Neural progenitor cell (in vitro differentiated cells): ENCODE results near the gene TMEM120B. TPM values are rescaled to one million over a fixed set of nuclear protein-coding genes. Genes with fewer than 3 reads are reported as not detected.
A peak's percentile ranks its signal among the peaks of the same experiment; 100 is the strongest.

ENCODE experiments used
- DNase-seq: peaks from one replicate; pipeline ENCODE4 v3.0.0-alpha.2; 2016; ENCODE audit warnings: low spot score
- H2AFZ ChIP-seq: fragments of 200-600 bp; sonication (generic); replicated peaks from 2 replicates; pipeline ENCODE4 v1.6.1; 2016; ENCODE audit warnings: antibody characterized with exemption
- H3F3A ChIP-seq: fragments of 200-600 bp; sonication (generic); 2 replicates; pipeline ENCODE4 v1.6.1; 2016; ENCODE audit warnings: antibody characterized with exemption, low read depth
- H3K27ac ChIP-seq: fragments of 200-600 bp; sonication (generic); 2 replicates; pipeline ENCODE4 v1.5.1; 2016; ENCODE audit warnings: mild to moderate bottlenecking
- H3K27me3 ChIP-seq: fragments of 200-600 bp; sonication (generic); 2 replicates; pipeline ENCODE4 v1.6.1; 2016; ENCODE audit warnings: mild to moderate bottlenecking, moderate library complexity
- H3K36me3 ChIP-seq: fragments of 200-600 bp; sonication (generic); 2 replicates; pipeline ENCODE4 v1.5.1; 2016
- H3K4me1 ChIP-seq: fragments of 200-600 bp; sonication (generic); 2 replicates; pipeline ENCODE4 v1.6.1; 2016; ENCODE audit warnings: mixed run types
- H3K4me2 ChIP-seq: fragments of 200-600 bp; sonication (generic); 2 replicates; pipeline ENCODE4 v1.6.1; 2016
- H3K4me3 ChIP-seq: fragments of 200-600 bp; sonication (generic); 2 replicates; pipeline ENCODE4 v1.5.1; 2016
- H3K79me2 ChIP-seq: fragments of 200-600 bp; sonication (generic); 2 replicates; pipeline ENCODE4 v1.6.1; 2016; ENCODE audit warnings: low read depth
- H3K9ac ChIP-seq: fragments of 200-600 bp; sonication (generic); 2 replicates; pipeline ENCODE4 v1.6.1; 2016
- H3K9me3 ChIP-seq: fragments of 200-600 bp; sonication (generic); 2 replicates; pipeline ENCODE4 v1.5.1; 2016; ENCODE audit warnings: low read depth
- H4K20me1 ChIP-seq: fragments of 200-600 bp; sonication (generic); 2 replicates; pipeline ENCODE4 v1.6.1; 2016; ENCODE audit warnings: low read depth
- H3K27ac Mint-ChIP-seq: 3 replicates; pipeline ENCODE4 v1.8.0; 2021; ENCODE audit warnings: mixed read lengths
- H3K27me3 Mint-ChIP-seq: 2 replicates; pipeline ENCODE4 v1.8.0; 2022; ENCODE audit warnings: low read depth, mild to moderate bottlenecking, inconsistent platforms, moderate library complexity, mixed read lengths; ENCODE audit not compliant: insufficient read depth
- H3K36me3 Mint-ChIP-seq: 3 replicates; pipeline ENCODE4 v1.8.0; 2021; ENCODE audit warnings: mixed read lengths
- H3K4me1 Mint-ChIP-seq: 3 replicates; pipeline ENCODE4 v1.8.0; 2021; ENCODE audit warnings: mixed read lengths
- H3K4me3 Mint-ChIP-seq: 3 replicates; pipeline ENCODE4 v1.8.0; 2021; ENCODE audit warnings: mild to moderate bottlenecking, moderate library complexity, mixed read lengths
- H3K9me3 Mint-ChIP-seq: 3 replicates; pipeline ENCODE4 v1.8.0; 2020; ENCODE audit warnings: mixed read lengths
- CTCF ChIP-seq: fragments of 200-600 bp; sonication (generic); IDR thresholded peaks from 2 replicates; pipeline ENCODE4 v1.5.1; 2017; ENCODE audit warnings: antibody characterized with exemption, mild to moderate bottlenecking
- EZH2 ChIP-seq: fragments of 200-600 bp; sonication (generic); IDR thresholded peaks from 2 replicates; pipeline ENCODE4 v1.6.1; 2017; ENCODE audit warnings: antibody characterized with exemption, mild to moderate bottlenecking, moderate library complexity
- EZH2phosphoT487 ChIP-seq: fragments of 200-600 bp; sonication (generic); IDR thresholded peaks from 2 replicates; pipeline ENCODE4 v1.6.1; 2017; ENCODE audit warnings: antibody characterized with exemption
- total RNA-seq: library from RNA; depleted of rRNA; stranded (reverse); fragments of >200 nt; gene quantifications from 2 replicates; pipeline ENCODE4 v1.2.3, GENCODE V29; 2015; ENCODE audit warnings: low replicate concordance

TMEM120B gene
- total RNA-seq, 1 donor from 2014 or later: 4.7 TPM

DNA sequence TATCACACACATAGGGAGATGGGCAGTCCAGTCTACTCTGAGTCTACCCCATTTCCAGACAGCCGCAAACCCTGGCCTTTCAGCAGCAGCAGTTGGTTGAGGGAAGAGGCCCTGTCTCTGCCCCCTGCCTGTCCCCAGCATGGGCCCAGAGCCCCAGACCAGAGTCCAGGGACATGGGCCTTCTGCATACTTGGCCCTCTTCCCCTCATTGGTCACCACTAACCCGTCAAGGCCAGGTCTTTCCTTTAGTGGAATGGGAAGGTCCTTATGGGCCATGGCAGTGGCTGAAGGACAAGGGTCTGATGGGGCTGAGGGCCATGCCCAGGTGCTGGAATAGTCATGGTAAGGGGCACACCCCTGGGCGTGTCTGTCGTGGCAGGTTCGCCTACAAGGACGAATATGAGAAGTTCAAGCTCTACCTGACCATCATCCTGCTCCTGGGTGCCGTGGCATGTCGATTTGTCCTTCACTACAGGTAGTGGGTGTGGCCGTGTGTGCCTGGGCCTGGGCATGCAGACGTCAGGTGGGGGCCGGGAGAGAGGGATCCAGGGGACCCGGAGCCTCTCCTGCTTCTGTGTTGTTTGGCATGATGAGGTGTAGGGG, 39.3 kb downstream of the TMEM120B start:
- Histone ChIP-seq H3K4me2 (no peak overlapping the region), H3K79me2 (no peaks in the 10 kb centered on the region), H2AFZ (no peak overlapping the region), H3K36me3 (no peaks in the 10 kb centered on the region), H4K20me1 (no peaks in the 10 kb centered on the region), H3K4me1 (no peaks in the 10 kb centered on the region), H3K9ac (no peak overlapping the region), H3F3A (peaks cover 5% of the 10 kb centered on the region), H3K27me3 (no peaks in the 10 kb centered on the region), H3K27ac (no peak overlapping the region), H3K9me3 (no peaks in the 10 kb centered on the region), H3K4me3 (no peak overlapping the region)
- TF ChIP-seq EZH2 (no peak), CTCF (no peak), EZH2phosphoT487 (no peak)
- Mint-ChIP-seq H3K27me3 (no peaks in the 10 kb centered on the region), H3K27ac (no peak overlapping the region), H3K36me3 (peaks cover 7% of the 10 kb centered on the region), H3K4me3 (no peak overlapping the region), H3K4me1 (peaks cover 11% of the 10 kb centered on the region), H3K9me3 (no peaks in the 10 kb centered on the region)
- DNase-seq: no peak

DNA sequence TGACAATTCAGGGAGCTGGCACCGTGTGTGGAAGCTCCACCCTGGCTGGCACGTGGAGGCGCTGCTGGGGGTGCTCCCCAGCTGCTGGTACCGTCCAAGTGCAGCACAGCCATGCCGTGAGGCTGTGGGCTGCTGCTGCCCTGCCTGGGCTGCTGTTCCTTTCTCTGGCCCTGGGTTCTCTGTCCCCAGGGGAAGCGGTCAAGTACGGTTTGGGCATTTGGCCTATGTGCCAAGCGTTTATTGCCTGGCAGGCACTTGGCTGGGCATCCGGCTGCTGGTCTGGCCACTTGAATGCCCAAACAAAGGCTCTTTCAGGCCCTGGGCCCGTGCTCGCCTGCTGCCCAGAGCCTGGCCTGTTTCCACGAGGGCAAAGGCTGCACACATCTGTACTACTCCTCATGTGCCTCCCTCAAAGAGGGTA, 41.3 kb downstream of the TMEM120B start:
- no peaks in the 10 kb centered on the region for H3K36me3 ChIP-seq
- no peaks in the 10 kb centered on the region for H3K79me2 ChIP-seq
- no peak overlapping the region for H3K4me3 Mint-ChIP-seq
- DNase-seq: no peak
- H2AFZ ChIP-seq: no peak overlapping the region
- H3K36me3 Mint-ChIP-seq: peaks cover 7% of the 10 kb centered on the region
- TF ChIP-seq EZH2: no peak
- TF ChIP-seq EZH2phosphoT487: no peak
- no peak for TF ChIP-seq CTCF
- H3K4me1 Mint-ChIP-seq: peaks cover 4% of the 10 kb centered on the region
- no peaks in the 10 kb centered on the region for H3K9me3 Mint-ChIP-seq
- H3K27me3 Mint-ChIP-seq: no peaks in the 10 kb centered on the region
- no peak overlapping the region for H3K4me3 ChIP-seq
- no peaks in the 10 kb centered on the region for H3K9me3 ChIP-seq
- no peaks in the 10 kb centered on the region for H3K4me1 ChIP-seq
- no peak overlapping the region for H3K4me2 ChIP-seq
- H4K20me1 ChIP-seq: no peaks in the 10 kb centered on the region
- H3K27ac ChIP-seq: no peak overlapping the region
- no peaks in the 10 kb centered on the region for H3F3A ChIP-seq
- no peaks in the 10 kb centered on the region for H3K27me3 ChIP-seq
- H3K9ac ChIP-seq: no peak overlapping the region
- no peak overlapping the region for H3K27ac Mint-ChIP-seq

DNA sequence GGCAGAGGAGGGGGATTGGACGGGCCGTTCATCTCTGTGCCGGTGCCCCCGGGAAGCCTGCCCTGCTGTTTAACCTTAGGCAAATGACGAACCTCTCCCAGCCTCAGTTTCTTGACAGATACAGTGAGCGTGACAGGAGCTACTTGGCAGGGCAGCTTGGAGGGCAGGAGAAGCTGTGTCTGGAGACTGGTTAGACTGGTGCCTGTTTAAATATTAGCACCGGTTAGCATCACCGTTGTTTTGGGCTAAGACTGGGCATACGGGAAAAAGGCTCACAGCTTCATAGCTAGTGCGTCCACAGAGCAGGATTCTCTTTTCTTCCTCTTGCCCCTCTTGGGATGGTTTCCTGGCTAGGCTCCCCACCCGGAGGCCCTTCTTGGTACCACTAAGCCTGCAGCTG, 42.3 kb downstream of the TMEM120B start:
- Histone ChIP-seq H3F3A (no peaks in the 10 kb centered on the region), H3K9ac (no peak overlapping the region), H3K27me3 (no peaks in the 10 kb centered on the region), H3K9me3 (no peaks in the 10 kb centered on the region), H3K4me3 (no peak overlapping the region), H3K36me3 (no peaks in the 10 kb centered on the region), H3K79me2 (no peaks in the 10 kb centered on the region), H3K4me1 (no peaks in the 10 kb centered on the region), H3K27ac (no peak overlapping the region), H4K20me1 (no peaks in the 10 kb centered on the region), H2AFZ (no peak overlapping the region), H3K4me2 (no peak overlapping the region)
- H3K4me1 Mint-ChIP-seq: no peaks in the 10 kb centered on the region
- H3K9me3 Mint-ChIP-seq: no peaks in the 10 kb centered on the region
- H3K27ac Mint-ChIP-seq: peak overlapping the region; percentile 72
- peaks cover 8% of the 10 kb centered on the region for H3K36me3 Mint-ChIP-seq
- no peak overlapping the region for H3K4me3 Mint-ChIP-seq
- H3K27me3 Mint-ChIP-seq: peaks cover 2% of the 10 kb centered on the region
- DNase-seq: no peak
- TF ChIP-seq CTCF (no peak), EZH2phosphoT487 (no peak), EZH2 (no peak)
